Kidney (tissue), 14 donors: ENCODE results near the gene UROD. TPM values are rescaled to one million over a fixed set of nuclear protein-coding genes. Genes with fewer than 3 reads are reported as not detected.
"Not testable (repeated sequence)": the region's sequence is repeated elsewhere in the genome, so short reads cannot be mapped to it uniquely, and the experiment has no call there.

ENCODE experiments used
- DNase-seq, 5 donors: peaks; one replicate each; pipeline ENCODE4 v3.0.0-alpha.2; 2013 to 2020
- FAIRE-seq: peaks from 2 replicates; lab custom pipeline; 2012; peaks lifted over from hg19 to GRCh38; lab: Jason Lieb, UNC
- H3K27ac ChIP-seq, 2 donors: one replicate each; pipeline ENCODE4 v1.7.0; 2013; ENCODE audit warnings: low read depth in 2 of 2, low read length in 2 of 2, inconsistent platforms in 1 of 2
- H3K27me3 ChIP-seq: one replicate; pipeline ENCODE4 v1.7.1; 2013; ENCODE audit warnings: low read length, inconsistent platforms; ENCODE audit not compliant: control insufficient read depth, insufficient read depth
- H3K36me3 ChIP-seq, 3 donors: one replicate each; pipeline versions ENCODE4 v1.7.0 to v1.7.1; 2013; ENCODE audit warnings: low read length in 3 of 3, control low read depth in 1 of 3, inconsistent platforms in 1 of 3; ENCODE audit not compliant: insufficient read depth in 3 of 3, control insufficient read depth in 2 of 3
- H3K4me1 ChIP-seq, 3 donors: one replicate each; pipeline versions ENCODE4 v1.7.0 to v1.7.1; 2013; ENCODE audit warnings: low read length in 3 of 3, inconsistent platforms in 1 of 3, low read depth in 1 of 3; ENCODE audit not compliant: control insufficient read depth in 2 of 3, insufficient read depth in 2 of 3
- H3K4me3 ChIP-seq, 3 donors: one replicate each; pipeline versions ENCODE4 v1.7.0 to v1.8.1; 2013; ENCODE audit warnings: low read length in 3 of 3, control low read depth in 1 of 3, inconsistent platforms in 1 of 3
- H3K9ac ChIP-seq, 3 donors: one replicate each; pipeline versions ENCODE4 v1.7.0 to v1.7.1; 2013; ENCODE audit warnings: low read length in 3 of 3, control low read depth in 1 of 3, inconsistent platforms in 1 of 3
- H3K9me3 ChIP-seq, 3 donors: one replicate each; pipeline versions ENCODE4 v1.7.0 to v1.7.1; 2013; ENCODE audit warnings: low read length in 3 of 3, control low read depth in 1 of 3, inconsistent platforms in 1 of 3; ENCODE audit not compliant: control insufficient read depth in 2 of 3, insufficient read depth in 1 of 3
- CTCF ChIP-seq: IDR thresholded peaks from 3 replicates; pipeline ENCODE4 v1.5.1; 2012; ENCODE audit warnings: mild to moderate bottlenecking, moderate library complexity, borderline replicate concordance; ENCODE audit not compliant: insufficient read depth; ENCODE audit errors: extremely low read depth
- intact Hi-C: fragments of 100-400 bp; cut with DNase I; formaldehyde crosslinking; loops from one replicate; pipeline ENCODE4 v1.11.1; 2022
- polyA plus RNA-seq: library from polyadenylated mRNA; stranded (reverse); fragments of 350-450 nt; fragmentation: Illumina TruSeq; extraction: RNeasy Lipid Tissue Mini Kit (QIAGEN cat#74804); gene quantifications from one replicate; pipeline ENCODE4 v1.2.3, GENCODE V29; 2014; ENCODE audit warnings: low read depth, low replicate concordance; ENCODE audit not compliant: insufficient read depth
- total RNA-seq: library from RNA; stranded (reverse); fragmentation: NEBNext Ultra II Directional; extraction: Animal tissue kit (Norgen Biotek cat#: 25700); gene quantifications from one replicate; pipeline ENCODE4 v1.2.1, GENCODE V29; 2021
- donor health status: control.
- donor health status: control.
- donor health status: control.
- donor health status: control.
- donor health status: control.
- donor health status: DM: yes; HTN: yes; CAD: no.
- donor health status: Normal renal cell carcinoma (clear cell type).

Gene UROD
- total and polyA plus RNA-seq, 2 donors from 2014 or later, result 71.0 to 172 TPM

- H3K4me3 ChIP-seq, result no peak overlapping the region
- no peak overlapping the region for H3K27ac ChIP-seq
- H3K9ac ChIP-seq, result no peak overlapping the region
- no peaks in the 10 kb centered on the region for H3K36me3 ChIP-seq
- intact Hi-C loops, result no loop called here
- FAIRE-seq (no peak), DNase-seq (no peak)
- no peaks in the 10 kb centered on the region for H3K4me1 ChIP-seq
- H3K9me3 ChIP-seq, result no peaks in the 10 kb centered on the region
- no peaks in the 10 kb centered on the region for H3K27me3 ChIP-seq
- TF ChIP-seq CTCF, result no peak
These were observed 39.1 kb downstream of the UROD start for GRCh38 chr1:45051005-45051772.

- FAIRE-seq (no peak), DNase-seq (no peak)
- H3K9ac ChIP-seq, result no peak overlapping the region
- no peaks in the 10 kb centered on the region for H3K27me3 ChIP-seq
- no peaks in the 10 kb centered on the region for H3K9me3 ChIP-seq
- H3K36me3 ChIP-seq, result peaks cover 2 to 8% (median 6%) of the 10 kb centered on the region in 3 donors
- TF ChIP-seq CTCF, result no peak
- H3K4me3 ChIP-seq, result no peak overlapping the region
- H3K4me1 ChIP-seq, result no peaks in the 10 kb centered on the region
- intact Hi-C loops, result no loop called here
- no peak overlapping the region for H3K27ac ChIP-seq
These were observed 45.5 kb downstream of the UROD start for GRCh38 chr1:45057542-45057941.

GRCh38 chr1:45059829-45060228, 47.8 kb downstream of the UROD start:
- no peak overlapping the region for H3K4me3 ChIP-seq
- no peaks in the 10 kb centered on the region for H3K9me3 ChIP-seq
- H3K36me3 ChIP-seq, result peaks cover 2 to 8% (median 6%) of the 10 kb centered on the region in 3 donors
- H3K9ac ChIP-seq, result no peak overlapping the region
- intact Hi-C loops, result no loop called here
- no peak for FAIRE-seq
- no peak for DNase-seq
- H3K27me3 ChIP-seq, result no peaks in the 10 kb centered on the region
- H3K4me1 ChIP-seq, result no peaks in the 10 kb centered on the region
- TF ChIP-seq CTCF, result no peak
- H3K27ac ChIP-seq, result no peak overlapping the region

GRCh38 chr1:45062463-45062862, 50.4 kb downstream of the UROD start:
- H3K4me1 ChIP-seq, DNase-seq, intact Hi-C loops, H3K27me3 ChIP-seq, H3K9me3 ChIP-seq, H3K4me3 ChIP-seq, H3K9ac ChIP-seq, FAIRE-seq, H3K36me3 ChIP-seq, H3K27ac ChIP-seq: not testable (repeated sequence)
